NT2/D1 (cell line): Measurements from ENCODE around the gene NLGN4X.

Source experiments
- SUZ12 ChIP-seq: IDR thresholded peaks from 2 replicates; pipeline ENCODE4 v1.6.1; 2011; ENCODE audit not compliant: insufficient read length, insufficient read depth; ENCODE audit errors: extremely low read depth
- YY1 ChIP-seq: IDR thresholded peaks from 2 replicates; pipeline ENCODE4 v1.6.1; 2011; ENCODE audit not compliant: insufficient read length, insufficient read depth
- ZNF274 ChIP-seq: IDR thresholded peaks from 2 replicates; pipeline ENCODE4 v1.6.1; 2011; ENCODE audit warnings: mild to moderate bottlenecking, low read depth, low read length

GRCh38 chrX:6029014-6029413 is 199.7 kb downstream of the NLGN4X start:
- TF ChIP-seq YY1: no peak
- TF ChIP-seq ZNF274: no peak
- TF ChIP-seq SUZ12: no peak
